DOHH2 (cell line): ENCODE measurements around the gene NT5DC1.
A peak's percentile ranks its signal among the peaks of the same experiment; 100 is the strongest.

Experiments
- H3F3A ChIP-seq: fragments of 200-600 bp; sonication (generic), shearing (Covaris generic); 2 replicates; pipeline ENCODE4 v1.6.0; 2016; ENCODE audit warnings: antibody characterized with exemption, mild to moderate bottlenecking; ENCODE audit not compliant: control insufficient read depth, insufficient read depth
- H3K27ac ChIP-seq: fragments of 200-600 bp; sonication (generic); 2 replicates; pipeline ENCODE4 v1.5.1; 2014; ENCODE audit warnings: low read depth, mild to moderate bottlenecking, low read length, moderate library complexity
- H3K27me3 ChIP-seq: fragments of 200-600 bp; sonication (generic); 2 replicates; pipeline ENCODE4 v1.6.1; 2014; ENCODE audit warnings: mild to moderate bottlenecking, low read length, mixed read lengths; ENCODE audit not compliant: control insufficient read depth
- H3K36me3 ChIP-seq: fragments of 200-600 bp; sonication (generic); 2 replicates; pipeline ENCODE4 v1.6.1; 2014; ENCODE audit warnings: mild to moderate bottlenecking, low read length, moderate library complexity, mixed read lengths; ENCODE audit not compliant: control insufficient read depth
- H3K4me1 ChIP-seq: fragments of 200-600 bp; sonication (generic); 2 replicates; pipeline ENCODE4 v1.6.1; 2014; ENCODE audit warnings: mild to moderate bottlenecking, low read length, mixed read lengths; ENCODE audit not compliant: control insufficient read depth
- H3K4me2 ChIP-seq: fragments of 200-600 bp; sonication (generic); 2 replicates; pipeline ENCODE4 v1.6.0; 2014; ENCODE audit warnings: mild to moderate bottlenecking, low read length, moderate library complexity
- H3K4me3 ChIP-seq: fragments of 200-600 bp; sonication (generic); 2 replicates; pipeline ENCODE4 v1.5.1; 2014; ENCODE audit warnings: mild to moderate bottlenecking, low read length, mixed read lengths
- H3K79me2 ChIP-seq: fragments of 200-600 bp; sonication (generic); 2 replicates; pipeline ENCODE4 v1.6.1; 2014; ENCODE audit warnings: mild to moderate bottlenecking, low read length, mixed read lengths; ENCODE audit not compliant: control insufficient read depth
- H3K9me2 ChIP-seq: fragments of 200-600 bp; sonication (generic); replicated peaks from 2 replicates; pipeline ENCODE4 v1.6.1; 2014; ENCODE audit warnings: mild to moderate bottlenecking, low read length, mixed read lengths; ENCODE audit not compliant: control insufficient read depth
- H3K9me3 ChIP-seq: fragments of 200-600 bp; sonication (generic); 2 replicates; pipeline ENCODE4 v1.6.1; 2014; ENCODE audit warnings: antibody characterized with exemption, low read length, mixed read lengths; ENCODE audit not compliant: control insufficient read depth, insufficient read depth
- H4K20me1 ChIP-seq: fragments of 200-600 bp; sonication (generic); 2 replicates; pipeline ENCODE4 v1.6.0; 2014; ENCODE audit warnings: low read depth, mild to moderate bottlenecking, antibody characterized with exemption, low read length, moderate library complexity; ENCODE audit not compliant: control insufficient read depth, insufficient read depth
- EZH2phosphoT487 ChIP-seq: fragments of 200-600 bp; sonication (generic); IDR thresholded peaks from 2 replicates; pipeline ENCODE4 v1.6.1; 2017; ENCODE audit warnings: borderline replicate concordance, mild to moderate bottlenecking, antibody characterized with exemption, low read length, moderate library complexity, mixed read lengths
- TF ChIP-seq, protein P1 (sequence below): fragments of 200-600 bp; sonication (generic); IDR thresholded peaks from one replicate; pipeline ENCODE4 v1.5.1; 2014; ENCODE audit warnings: antibody characterized with exemption, mild to moderate bottlenecking, low read depth, low read length; ENCODE audit not compliant: poor library complexity, severe bottlenecking

The NT5DC1 gene

DNA sequence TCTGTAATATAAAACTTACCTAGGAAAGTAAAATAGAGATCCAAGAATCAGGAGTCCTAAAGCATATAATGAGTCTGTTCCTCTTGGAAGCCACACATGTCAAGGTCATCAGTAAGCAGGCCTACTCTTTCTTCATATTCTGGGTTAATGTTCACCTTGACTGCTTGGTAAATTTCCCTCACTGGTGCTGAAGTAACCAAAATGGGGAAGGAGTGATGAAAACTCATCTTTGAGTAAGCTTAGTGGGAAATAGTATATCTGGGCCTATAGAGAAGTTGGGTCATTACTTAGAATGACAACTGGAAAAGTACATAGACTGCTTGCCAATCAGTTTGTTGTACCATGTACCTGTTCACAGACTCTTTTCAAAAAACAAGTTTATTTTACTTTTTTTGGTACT is 146.6 kb downstream of the NT5DC1 start:
- TF ChIP-seq, protein P1, sequence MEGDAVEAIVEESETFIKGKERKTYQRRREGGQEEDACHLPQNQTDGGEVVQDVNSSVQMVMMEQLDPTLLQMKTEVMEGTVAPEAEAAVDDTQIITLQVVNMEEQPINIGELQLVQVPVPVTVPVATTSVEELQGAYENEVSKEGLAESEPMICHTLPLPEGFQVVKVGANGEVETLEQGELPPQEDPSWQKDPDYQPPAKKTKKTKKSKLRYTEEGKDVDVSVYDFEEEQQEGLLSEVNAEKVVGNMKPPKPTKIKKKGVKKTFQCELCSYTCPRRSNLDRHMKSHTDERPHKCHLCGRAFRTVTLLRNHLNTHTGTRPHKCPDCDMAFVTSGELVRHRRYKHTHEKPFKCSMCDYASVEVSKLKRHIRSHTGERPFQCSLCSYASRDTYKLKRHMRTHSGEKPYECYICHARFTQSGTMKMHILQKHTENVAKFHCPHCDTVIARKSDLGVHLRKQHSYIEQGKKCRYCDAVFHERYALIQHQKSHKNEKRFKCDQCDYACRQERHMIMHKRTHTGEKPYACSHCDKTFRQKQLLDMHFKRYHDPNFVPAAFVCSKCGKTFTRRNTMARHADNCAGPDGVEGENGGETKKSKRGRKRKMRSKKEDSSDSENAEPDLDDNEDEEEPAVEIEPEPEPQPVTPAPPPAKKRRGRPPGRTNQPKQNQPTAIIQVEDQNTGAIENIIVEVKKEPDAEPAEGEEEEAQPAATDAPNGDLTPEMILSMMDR, result no peak
- no peak for TF ChIP-seq EZH2phosphoT487
- Histone ChIP-seq H3K9me3 (no peaks in the 10 kb centered on the region), H3F3A (no peaks in the 10 kb centered on the region), H3K27ac (no peak overlapping the region), H3K79me2 (peaks cover 22% of the 10 kb centered on the region), H3K27me3 (no peaks in the 10 kb centered on the region), H3K36me3 (peaks cover 10% of the 10 kb centered on the region), H3K4me1 (peaks cover 24% of the 10 kb centered on the region), H3K9me2 (no peaks in the 10 kb centered on the region), H3K4me3 (no peak overlapping the region), H4K20me1 (no peaks in the 10 kb centered on the region), H3K4me2 (no peak overlapping the region)

GRCh38 chr6:116248577-116248976 is 147.9 kb downstream of the NT5DC1 start:
- Histone ChIP-seq H3K4me2 (no peak overlapping the region), H3K36me3 (peaks cover 16% of the 10 kb centered on the region), H3K27me3 (no peaks in the 10 kb centered on the region), H3K4me3 (no peak overlapping the region), H3K4me1 (peaks cover 34% of the 10 kb centered on the region), H3K27ac (no peak overlapping the region), H3K9me2 (no peaks in the 10 kb centered on the region), H3K9me3 (no peaks in the 10 kb centered on the region), H3F3A (no peaks in the 10 kb centered on the region), H3K79me2 (peaks cover 35% of the 10 kb centered on the region), H4K20me1 (no peaks in the 10 kb centered on the region)
- TF ChIP-seq, protein P1, result no peak
- no peak for TF ChIP-seq EZH2phosphoT487

- Histone ChIP-seq H3K27ac (no peak overlapping the region), H3K9me2 (no peaks in the 10 kb centered on the region), H4K20me1 (no peaks in the 10 kb centered on the region), H3K79me2 (peaks cover 55% of the 10 kb centered on the region), H3K4me1 (peaks cover 46% of the 10 kb centered on the region), H3K36me3 (peaks cover 19% of the 10 kb centered on the region), H3F3A (no peaks in the 10 kb centered on the region; the same call in 1 of the 2 replicates), H3K4me2 (peak overlapping the region; percentile 92), H3K4me3 (peak overlapping the region; percentile 92), H3K27me3 (no peaks in the 10 kb centered on the region), H3K9me3 (no peaks in the 10 kb centered on the region)
- no peak for TF ChIP-seq EZH2phosphoT487
- TF ChIP-seq, protein P1, result no peak
Measured at GRCh38 chr6:116251568-116252384, 151.1 kb downstream of the NT5DC1 start.
